VCaP (cell line): ENCODE results near the gene IL32.
A peak's percentile ranks its signal among the peaks of the same experiment; 100 is the strongest.

Experiments
- H3K27ac ChIP-seq: fragments of 450-650 bp; 2 replicates; pipeline ENCODE4 v1.5.1; 2017
- CTCF ChIP-seq: fragments of 450-650 bp; conservative IDR thresholded peaks from 2 replicates; pipeline ENCODE4 v1.5.1; 2017; ENCODE audit warnings: mild to moderate bottlenecking, moderate library complexity

Gene IL32

DNA sequence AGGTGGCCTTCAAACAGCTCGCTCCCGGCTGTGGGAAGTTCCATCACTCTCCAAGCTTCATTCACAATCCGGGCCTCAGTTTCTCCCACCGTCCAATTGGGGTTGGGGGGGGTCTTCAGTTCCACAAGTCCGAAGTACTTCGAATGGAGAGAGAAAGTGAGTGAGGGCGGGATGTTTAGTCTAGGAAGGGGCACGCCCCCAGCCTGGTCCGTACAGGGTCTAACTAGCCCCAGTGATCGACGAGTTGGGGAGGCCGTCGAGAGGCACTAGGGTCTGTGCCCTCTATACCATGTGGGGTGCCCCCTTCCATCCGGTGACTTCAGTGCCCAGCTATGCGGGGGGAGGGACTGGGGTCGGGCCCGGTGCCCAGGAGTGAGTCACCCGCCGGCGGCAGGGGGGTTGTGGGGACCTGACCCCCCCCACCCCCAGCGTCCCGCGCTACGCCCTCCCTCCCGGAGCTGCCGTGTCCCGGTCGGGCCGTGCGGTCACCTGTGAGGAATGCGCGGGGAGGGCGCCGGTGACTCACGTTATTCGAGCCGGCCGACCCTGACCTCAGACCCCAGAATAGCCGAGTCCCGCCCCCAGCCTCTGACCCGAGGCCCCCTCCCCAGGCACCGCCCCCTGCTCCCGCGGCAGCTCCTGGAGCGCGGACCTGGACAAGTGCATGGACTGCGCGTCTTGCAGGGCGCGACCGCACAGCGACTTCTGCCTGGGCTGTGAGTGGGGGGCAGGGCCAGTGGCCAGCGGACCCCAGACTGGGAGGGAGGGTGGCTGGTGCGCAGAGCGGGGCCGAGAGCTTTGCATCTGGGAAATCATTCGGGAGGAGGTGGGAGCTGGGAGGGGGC is 44.6 kb upstream of the IL32 start:
- no peak for TF ChIP-seq CTCF
- peak overlapping the region; percentile 42; the same call in 1 of the 2 replicates for H3K27ac ChIP-seq

- H3K27ac ChIP-seq = peak overlapping the region; percentile 42; the same call in 1 of the 2 replicates
- peak; percentile 28; the same call in 1 of the 2 replicates for TF ChIP-seq CTCF
Measured at GRCh38 chr16:3021449-3022207, 43.8 kb upstream of the IL32 start.

GRCh38 chr16:3022208-3022683 is 43.2 kb upstream of the IL32 start:
- no peak for TF ChIP-seq CTCF
- no peak overlapping the region for H3K27ac ChIP-seq

DNA sequence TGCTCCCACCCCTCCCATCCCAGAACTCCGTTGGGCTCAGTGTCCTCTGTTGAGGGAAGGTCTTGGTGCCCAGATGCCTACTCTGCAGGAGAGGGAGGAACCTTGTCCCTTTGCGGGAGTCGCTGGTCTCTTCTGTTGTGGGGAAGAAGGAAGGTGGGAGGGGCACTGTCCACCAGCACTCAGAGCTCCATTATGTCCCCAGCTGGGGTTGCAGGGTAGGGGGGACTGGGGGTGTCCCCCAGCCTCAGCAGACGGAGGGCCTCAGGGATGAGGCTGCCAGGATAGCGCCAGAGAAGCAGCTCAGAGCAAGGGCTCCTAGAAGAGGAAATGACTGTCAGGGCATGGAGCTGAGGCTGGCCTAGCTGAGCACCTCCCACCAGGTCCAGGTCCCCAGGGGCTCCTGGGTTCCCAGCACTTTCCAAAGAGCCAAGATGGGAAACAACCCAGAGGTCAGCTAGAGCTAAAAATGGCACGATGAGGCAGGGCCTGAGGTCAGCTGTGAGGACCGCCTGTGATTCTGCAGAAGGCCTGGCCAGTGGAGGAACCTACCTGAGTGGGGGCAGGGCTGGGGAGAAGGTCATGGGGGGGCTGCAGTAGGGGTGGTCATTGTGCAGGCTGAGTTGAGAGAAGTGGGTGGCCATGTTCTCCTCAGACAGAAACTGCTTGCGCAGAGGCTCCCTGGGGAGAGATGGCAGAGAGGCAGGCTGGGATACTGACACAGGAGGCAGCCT is 42.6 kb upstream of the IL32 start:
- no peak for TF ChIP-seq CTCF
- H3K27ac ChIP-seq = peak overlapping the region; percentile 79; the same call in 1 of the 2 replicates

- TF ChIP-seq CTCF = no peak
- H3K27ac ChIP-seq = peak overlapping the region; percentile 79
Measured at GRCh38 chr16:3023415-3023668, 42.1 kb upstream of the IL32 start.

- no peak for TF ChIP-seq CTCF
- peak within 1 kb of the TSS; percentile 79 for H3K27ac ChIP-seq
Measured at GRCh38 chr16:3023669-3024478, 41.6 kb upstream of the IL32 start, which contains the start of the genes HCFC1R1 and THOC6. HCFC1R1 (minus strand) TSS chr16:3023942; CDS start chr16:3023941, 1 bp downstream. THOC6 (plus strand) TSS chr16:3024035; CDS start chr16:3024327, 292 bp downstream.
